BLaER1 (cell line): ENCODE data around the gene ARPIN.
"Not testable (repeated sequence)": the region's sequence is repeated elsewhere in the genome, so short reads cannot be mapped to it uniquely, and the experiment has no call there.

Source experiments
- H3K27ac ChIP-seq: shearing (Covaris generic); formaldehyde crosslinking; 2 replicates; pipeline ENCODE4 v1.8.1; 2022
- H3K27me3 ChIP-seq: shearing (Covaris generic); formaldehyde crosslinking; 2 replicates; pipeline ENCODE4 v1.8.1; 2022
- H3K36me3 ChIP-seq: shearing (Covaris generic); formaldehyde crosslinking; 2 replicates; pipeline ENCODE4 v1.8.1; 2022
- H3K4me1 ChIP-seq: shearing (Covaris generic); formaldehyde crosslinking; 2 replicates; pipeline ENCODE4 v1.8.1; 2022
- H3K4me2 ChIP-seq: shearing (Covaris generic); formaldehyde crosslinking; 2 replicates; pipeline ENCODE4 v1.8.1; 2022
- H3K4me3 ChIP-seq: shearing (Covaris generic); formaldehyde crosslinking; 2 replicates; pipeline ENCODE4 v1.8.1; 2022
- H3K9ac ChIP-seq: shearing (Covaris generic); formaldehyde crosslinking; 2 replicates; pipeline ENCODE4 v1.8.1; 2022
- H3K9me3 ChIP-seq: shearing (Covaris generic); formaldehyde crosslinking; 2 replicates; pipeline ENCODE4 v1.8.1; 2022
- H4K20me1 ChIP-seq: shearing (Covaris generic); formaldehyde crosslinking; 2 replicates; pipeline ENCODE4 v1.8.1; 2022
- Cebpa-rat ChIP-seq: shearing (Covaris generic); IDR thresholded peaks from 2 replicates; pipeline ENCODE4 v1.8.1; 2022

Gene ARPIN

GRCh38 chr15:89863918-89864317 is 48.8 kb downstream of the ARPIN start:
- no peaks in the 10 kb centered on the region for H3K9me3 ChIP-seq
- H3K4me3 ChIP-seq: no peak overlapping the region
- no peak overlapping the region for H3K27ac ChIP-seq
- H3K27me3 ChIP-seq: no peaks in the 10 kb centered on the region
- H3K4me1 ChIP-seq: peaks cover 15% of the 10 kb centered on the region
- TF ChIP-seq Cebpa-rat: no peak
- H3K4me2 ChIP-seq: no peak overlapping the region
- peaks cover 45% of the 10 kb centered on the region for H3K36me3 ChIP-seq
- no peaks in the 10 kb centered on the region for H4K20me1 ChIP-seq
- no peak overlapping the region for H3K9ac ChIP-seq

- H3K9ac ChIP-seq: no peak overlapping the region
- peaks cover 15% of the 10 kb centered on the region for H3K4me1 ChIP-seq
- no peaks in the 10 kb centered on the region for H3K9me3 ChIP-seq
- no peaks in the 10 kb centered on the region for H4K20me1 ChIP-seq
- H3K27ac ChIP-seq: no peak overlapping the region
- no peak overlapping the region for H3K4me3 ChIP-seq
- no peaks in the 10 kb centered on the region for H3K27me3 ChIP-seq
- peaks cover 53% of the 10 kb centered on the region for H3K36me3 ChIP-seq
- TF ChIP-seq Cebpa-rat: no peak
- H3K4me2 ChIP-seq: peak overlapping the region; percentile 33
Measured at GRCh38 chr15:89860891-89861290, 51.9 kb downstream of the ARPIN start.

- Histone ChIP-seq H3K36me3 (peaks cover 51% of the 10 kb centered on the region), H3K9ac (no peak overlapping the region), H3K4me2 (peak overlapping the region; percentile 33), H3K4me3 (no peak overlapping the region), H3K27me3 (no peaks in the 10 kb centered on the region), H3K4me1 (peaks cover 15% of the 10 kb centered on the region), H3K27ac (no peak overlapping the region), H4K20me1 (no peaks in the 10 kb centered on the region), H3K9me3 (no peaks in the 10 kb centered on the region)
- TF ChIP-seq Cebpa-rat: no peak
Measured at GRCh38 chr15:89860431-89860830, 52.3 kb downstream of the ARPIN start.

GRCh38 chr15:89858661-89859458 is 53.9 kb downstream of the ARPIN start:
- no peak overlapping the region for H3K9ac ChIP-seq
- H3K36me3 ChIP-seq: peaks cover 41% of the 10 kb centered on the region
- no peaks in the 10 kb centered on the region for H3K27me3 ChIP-seq
- no peaks in the 10 kb centered on the region for H4K20me1 ChIP-seq
- no peak overlapping the region for H3K4me3 ChIP-seq
- H3K27ac ChIP-seq: no peak overlapping the region
- no peaks in the 10 kb centered on the region for H3K9me3 ChIP-seq
- TF ChIP-seq Cebpa-rat: no peak
- peaks cover 15% of the 10 kb centered on the region for H3K4me1 ChIP-seq
- H3K4me2 ChIP-seq: no peak overlapping the region

GRCh38 chr15:89857673-89858072 is 55.1 kb downstream of the ARPIN start:
- no peak overlapping the region for H3K4me2 ChIP-seq
- H3K4me3 ChIP-seq: no peak overlapping the region
- no peak overlapping the region for H3K9ac ChIP-seq
- no peaks in the 10 kb centered on the region for H4K20me1 ChIP-seq
- H3K27ac ChIP-seq: no peak overlapping the region
- no peaks in the 10 kb centered on the region for H3K27me3 ChIP-seq
- peaks cover 33% of the 10 kb centered on the region for H3K36me3 ChIP-seq
- H3K9me3 ChIP-seq: no peaks in the 10 kb centered on the region
- peaks cover 15% of the 10 kb centered on the region for H3K4me1 ChIP-seq
- no peak for TF ChIP-seq Cebpa-rat

GRCh38 chr15:89855948-89856347 is 56.8 kb downstream of the ARPIN start:
- no peak for TF ChIP-seq Cebpa-rat
- H3K27me3 ChIP-seq: no peaks in the 10 kb centered on the region
- no peak overlapping the region for H3K27ac ChIP-seq
- no peaks in the 10 kb centered on the region for H4K20me1 ChIP-seq
- no peak overlapping the region for H3K4me2 ChIP-seq
- no peak overlapping the region for H3K9ac ChIP-seq
- no peak overlapping the region for H3K4me3 ChIP-seq
- peaks cover 22% of the 10 kb centered on the region for H3K4me1 ChIP-seq
- H3K9me3 ChIP-seq: no peaks in the 10 kb centered on the region
- H3K36me3 ChIP-seq: peaks cover 32% of the 10 kb centered on the region

GRCh38 chr15:89854863-89855262 is 57.9 kb downstream of the ARPIN start:
- H3K27ac ChIP-seq, H3K9me3 ChIP-seq: not testable (repeated sequence)

GRCh38 chr15:89852342-89852995 is 60.3 kb downstream of the ARPIN start:
- Histone ChIP-seq H3K36me3 (peaks cover 27% of the 10 kb centered on the region), H3K9me3 (no peaks in the 10 kb centered on the region), H3K4me1 (peaks cover 13% of the 10 kb centered on the region), H4K20me1 (no peaks in the 10 kb centered on the region), H3K27me3 (no peaks in the 10 kb centered on the region), H3K27ac (no peak overlapping the region), H3K4me3 (no peak overlapping the region), H3K9ac (no peak overlapping the region), H3K4me2 (no peak overlapping the region)
- no peak for TF ChIP-seq Cebpa-rat

More at GRCh38 chr15:89854863-89855262, 57.9 kb downstream of the ARPIN start:
- H3K4me3 ChIP-seq, H4K20me1 ChIP-seq, H3K27me3 ChIP-seq, H3K4me2 ChIP-seq, H3K9ac ChIP-seq: not testable (repeated sequence)
- H3K36me3 ChIP-seq: peaks cover 30% of the 10 kb centered on the region
- H3K4me1 ChIP-seq: peaks cover 13% of the 10 kb centered on the region

GRCh38 chr15:89851673-89852341 is 60.9 kb downstream of the ARPIN start:
- no peak overlapping the region for H3K4me2 ChIP-seq
- H3K27ac ChIP-seq: no peak overlapping the region
- no peak for TF ChIP-seq Cebpa-rat
- H3K27me3 ChIP-seq: no peaks in the 10 kb centered on the region
- no peaks in the 10 kb centered on the region for H3K9me3 ChIP-seq
- H4K20me1 ChIP-seq: no peaks in the 10 kb centered on the region
- H3K9ac ChIP-seq: no peak overlapping the region
- peaks cover 13% of the 10 kb centered on the region for H3K4me1 ChIP-seq
- H3K36me3 ChIP-seq: peaks cover 30% of the 10 kb centered on the region
- no peak overlapping the region for H3K4me3 ChIP-seq

- peaks cover 13% of the 10 kb centered on the region for H3K4me1 ChIP-seq
- H3K36me3 ChIP-seq: peaks cover 43% of the 10 kb centered on the region
- H3K27ac ChIP-seq: no peak overlapping the region
- H3K4me3 ChIP-seq: no peak overlapping the region
- no peak for TF ChIP-seq Cebpa-rat
- no peaks in the 10 kb centered on the region for H3K9me3 ChIP-seq
- no peak overlapping the region for H3K4me2 ChIP-seq
- H4K20me1 ChIP-seq: no peaks in the 10 kb centered on the region
- H3K27me3 ChIP-seq: no peaks in the 10 kb centered on the region
- no peak overlapping the region for H3K9ac ChIP-seq
Measured at GRCh38 chr15:89848970-89849292, 63.8 kb downstream of the ARPIN start.
